Left ventricle myocardium inferior (tissue), 1 donor: ENCODE data around the gene SCFD2. TPM values are rescaled to one million over a fixed set of nuclear protein-coding genes. Genes with fewer than 3 reads are reported as not detected.

Source experiments
- DNase-seq: peaks from one replicate; pipeline ENCODE4 v3.0.0-alpha.2; 2020
- H3K27ac ChIP-seq: fragments of 200-600 bp; replicated peaks from 2 replicates; pipeline ENCODE4 v1.8.0; 2021
- H3K27me3 ChIP-seq: fragments of 200-600 bp; 2 replicates; pipeline ENCODE4 v1.8.0; 2021; ENCODE audit warnings: low read depth
- H3K36me3 ChIP-seq: fragments of 200-600 bp; 2 replicates; pipeline ENCODE4 v1.8.0; 2021
- H3K4me1 ChIP-seq: fragments of 200-600 bp; 2 replicates; pipeline ENCODE4 v1.8.0; 2021
- H3K4me3 ChIP-seq: fragments of 200-600 bp; 2 replicates; pipeline ENCODE4 v1.8.0; 2021; ENCODE audit warnings: mild to moderate bottlenecking, moderate library complexity
- H3K9me3 ChIP-seq: fragments of 200-600 bp; replicated peaks from 2 replicates; pipeline ENCODE4 v1.8.0; 2021
- intact Hi-C: fragments of 100-400 bp; cut with micrococcal nuclease; formaldehyde crosslinking; loops from one replicate; pipeline ENCODE4 v1.11.0; 2022
- total RNA-seq: library from RNA; stranded (reverse); fragmentation: NEBNext Ultra II Directional; extraction: Animal tissue kit (Norgen Biotek cat#: 25700); gene quantifications from one replicate; pipeline ENCODE4 v1.2.1, GENCODE V29; 2021
- TF ChIP-seq, protein P1 (sequence below): fragments of 200-600 bp; IDR thresholded peaks from 2 replicates; pipeline ENCODE4 v1.8.0; 2021; ENCODE audit warnings: antibody characterized with exemption, mild to moderate bottlenecking, borderline replicate concordance
- donor health status: DM: no; HTN: yes; CAD: no; lungs with severe emphysema.

The SCFD2 gene
- total RNA-seq, 1 donor from 2014 or later, result 9.3 TPM

DNA sequence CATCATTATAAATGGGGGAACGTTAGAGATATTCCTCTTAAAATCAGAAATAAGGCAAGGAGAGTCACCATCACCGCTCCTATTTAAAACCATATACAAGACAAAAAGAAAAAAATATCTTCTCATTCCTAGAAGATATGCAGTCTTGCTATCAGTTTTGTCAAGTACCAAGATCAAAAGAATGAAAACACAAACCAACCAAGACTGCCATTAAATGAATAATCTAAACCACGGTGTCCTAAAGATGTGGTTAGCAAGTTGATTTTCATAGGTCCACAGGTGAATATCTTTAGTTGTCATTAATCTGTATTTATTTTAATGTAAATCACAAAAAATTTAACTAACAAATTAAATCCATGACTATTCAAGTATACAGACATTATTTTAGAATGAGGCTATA is 39.3 kb downstream of the SCFD2 start:
- no peak overlapping the region for H3K4me3 ChIP-seq
- H3K27ac ChIP-seq, result no peak overlapping the region
- TF ChIP-seq, protein P1, sequence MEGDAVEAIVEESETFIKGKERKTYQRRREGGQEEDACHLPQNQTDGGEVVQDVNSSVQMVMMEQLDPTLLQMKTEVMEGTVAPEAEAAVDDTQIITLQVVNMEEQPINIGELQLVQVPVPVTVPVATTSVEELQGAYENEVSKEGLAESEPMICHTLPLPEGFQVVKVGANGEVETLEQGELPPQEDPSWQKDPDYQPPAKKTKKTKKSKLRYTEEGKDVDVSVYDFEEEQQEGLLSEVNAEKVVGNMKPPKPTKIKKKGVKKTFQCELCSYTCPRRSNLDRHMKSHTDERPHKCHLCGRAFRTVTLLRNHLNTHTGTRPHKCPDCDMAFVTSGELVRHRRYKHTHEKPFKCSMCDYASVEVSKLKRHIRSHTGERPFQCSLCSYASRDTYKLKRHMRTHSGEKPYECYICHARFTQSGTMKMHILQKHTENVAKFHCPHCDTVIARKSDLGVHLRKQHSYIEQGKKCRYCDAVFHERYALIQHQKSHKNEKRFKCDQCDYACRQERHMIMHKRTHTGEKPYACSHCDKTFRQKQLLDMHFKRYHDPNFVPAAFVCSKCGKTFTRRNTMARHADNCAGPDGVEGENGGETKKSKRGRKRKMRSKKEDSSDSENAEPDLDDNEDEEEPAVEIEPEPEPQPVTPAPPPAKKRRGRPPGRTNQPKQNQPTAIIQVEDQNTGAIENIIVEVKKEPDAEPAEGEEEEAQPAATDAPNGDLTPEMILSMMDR, result no peak
- intact Hi-C loops, result no loop called here
- H3K27me3 ChIP-seq, result no peaks in the 10 kb centered on the region
- no peak for DNase-seq
- no peaks in the 10 kb centered on the region for H3K36me3 ChIP-seq
- peaks cover 13% of the 10 kb centered on the region for H3K4me1 ChIP-seq
- peaks cover 2% of the 10 kb centered on the region for H3K9me3 ChIP-seq

DNA sequence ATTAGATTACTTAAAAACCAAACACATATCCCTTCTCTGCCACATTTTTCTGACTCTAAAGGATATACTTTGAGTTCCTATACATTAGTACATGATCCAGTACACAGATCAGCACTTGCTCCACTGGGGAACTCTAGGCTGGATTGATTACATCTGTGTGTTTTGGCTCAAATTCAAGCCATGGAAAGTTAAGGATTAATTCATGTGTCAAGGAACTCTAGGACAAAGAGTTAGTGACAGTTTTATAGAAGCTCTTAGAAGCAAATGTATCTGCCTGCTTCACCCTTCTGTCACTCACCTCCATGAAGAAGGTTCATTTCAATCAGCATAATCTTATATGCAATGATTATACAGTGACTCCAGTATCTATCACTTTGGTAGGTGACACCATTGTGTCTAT is 43.2 kb downstream of the SCFD2 start:
- TF ChIP-seq, protein P1, result no peak
- no peak overlapping the region for H3K4me3 ChIP-seq
- intact Hi-C loops, result no loop called here
- no peak for DNase-seq
- peaks cover 20% of the 10 kb centered on the region for H3K4me1 ChIP-seq
- no peaks in the 10 kb centered on the region for H3K9me3 ChIP-seq
- no peak overlapping the region for H3K27ac ChIP-seq
- no peaks in the 10 kb centered on the region for H3K36me3 ChIP-seq
- H3K27me3 ChIP-seq, result no peaks in the 10 kb centered on the region

DNA sequence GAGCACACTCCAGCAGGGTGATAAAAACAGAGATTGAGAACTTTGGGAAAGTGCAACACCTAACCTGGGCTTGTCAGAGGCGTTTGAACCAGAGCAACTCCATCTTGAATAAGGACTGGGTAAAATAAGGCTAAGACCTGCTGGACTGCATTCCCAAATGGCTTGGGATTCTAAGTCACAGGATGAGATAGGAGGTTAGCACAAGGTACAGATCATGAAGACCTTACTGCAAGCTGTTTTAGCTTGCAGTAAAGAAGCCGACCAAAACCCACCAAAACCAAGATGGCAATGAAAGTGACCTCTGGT is 43.9 kb downstream of the SCFD2 start:
- Histone ChIP-seq H3K4me1 (peaks cover 20% of the 10 kb centered on the region), H3K36me3 (no peaks in the 10 kb centered on the region), H3K27me3 (no peaks in the 10 kb centered on the region), H3K9me3 (no peaks in the 10 kb centered on the region), H3K4me3 (no peak overlapping the region), H3K27ac (peak overlapping the region; percentile 65)
- intact Hi-C loops, result no loop called here
- TF ChIP-seq, protein P1, result no peak
- DNase-seq, result no peak

DNA sequence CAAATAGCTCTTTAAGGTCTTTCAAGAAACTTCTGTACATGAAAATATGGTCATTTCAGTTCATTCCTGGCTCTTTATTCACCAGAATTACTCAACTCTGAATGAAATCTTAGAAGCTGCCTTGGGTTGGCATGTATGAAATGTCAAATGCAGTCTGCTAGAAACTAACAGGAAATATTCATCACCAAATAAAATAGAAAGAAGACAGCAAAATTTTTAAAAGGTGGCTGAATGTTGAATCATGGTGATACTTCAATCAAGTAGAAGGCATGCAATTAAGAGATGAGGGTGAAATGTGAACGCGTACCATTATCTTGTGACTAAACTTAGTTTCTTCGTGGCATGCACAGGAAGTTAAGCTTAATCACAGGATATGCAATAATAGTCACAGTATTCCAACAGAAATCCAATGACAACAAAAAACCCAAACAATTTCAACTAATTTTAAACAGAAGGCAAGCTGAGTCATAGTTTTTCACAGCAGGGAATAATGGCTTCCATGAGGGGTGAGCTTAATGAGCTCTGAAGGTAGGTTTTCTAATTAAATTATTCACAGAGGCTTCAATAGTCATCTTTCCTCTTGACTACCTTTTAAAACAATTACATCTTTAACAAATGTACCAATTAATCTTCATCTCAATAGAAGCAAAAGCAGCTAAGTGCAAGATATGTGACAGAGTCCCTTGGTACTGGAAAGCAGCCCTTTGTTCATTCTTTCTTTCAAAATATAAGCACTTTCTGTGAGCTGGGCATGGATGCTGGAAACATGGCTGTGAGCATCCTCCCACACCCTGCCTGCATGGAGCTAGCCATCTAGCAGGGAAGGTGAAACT is 44.5 kb downstream of the SCFD2 start:
- DNase-seq, result no peak
- no peaks in the 10 kb centered on the region for H3K9me3 ChIP-seq
- no peaks in the 10 kb centered on the region for H3K36me3 ChIP-seq
- no peaks in the 10 kb centered on the region for H3K27me3 ChIP-seq
- peaks cover 20% of the 10 kb centered on the region for H3K4me1 ChIP-seq
- H3K27ac ChIP-seq, result peak overlapping the region; percentile 65
- intact Hi-C loops, result no loop called here
- TF ChIP-seq, protein P1, result no peak
- H3K4me3 ChIP-seq, result peak overlapping the region; percentile 22

DNA sequence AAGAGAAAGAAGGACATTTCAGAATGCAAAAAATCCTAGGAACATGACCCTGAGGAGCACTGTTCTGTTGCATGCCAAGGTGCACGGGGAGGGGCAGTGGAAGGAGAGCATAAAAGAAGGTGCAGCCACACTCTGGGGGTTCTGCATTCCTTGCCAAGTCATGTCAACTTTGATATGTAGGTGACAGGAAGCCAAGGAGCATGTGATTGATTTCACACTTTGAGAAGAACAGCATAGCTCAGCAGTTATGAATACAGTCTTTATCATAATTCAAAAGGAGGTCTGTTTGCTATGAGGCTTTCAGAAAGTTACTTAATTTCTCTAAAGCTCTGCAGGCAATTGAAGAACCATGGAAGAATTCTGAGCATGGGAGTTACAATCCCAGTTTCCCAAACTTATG is 50.6 kb downstream of the SCFD2 start:
- intact Hi-C loops, result no loop called here

More for the DNA sequence above, 50.6 kb downstream of the SCFD2 start:
- H3K4me3 ChIP-seq, result no peak overlapping the region
- TF ChIP-seq, protein P1, result no peak
- DNase-seq, result no peak
- H3K4me1 ChIP-seq, result peaks cover 8% of the 10 kb centered on the region
- H3K27me3 ChIP-seq, result no peaks in the 10 kb centered on the region
- no peak overlapping the region for H3K27ac ChIP-seq
- no peaks in the 10 kb centered on the region for H3K9me3 ChIP-seq
- H3K36me3 ChIP-seq, result no peaks in the 10 kb centered on the region
